Psoas muscle (tissue), 8 donors: ENCODE data around the gene SRP72. TPM values are rescaled to one million over a fixed set of nuclear protein-coding genes. Genes with fewer than 3 reads are reported as not detected.

ENCODE experiments used
- ATAC-seq, 4 donors: fragments of 200-7000 bp; cut with Tn5 transposase; one replicate each; pipeline ENCODE4 v1.9.1; 2020; ENCODE audit warnings: moderate library complexity in 3 of 4, mild to moderate bottlenecking in 2 of 4
- DNase-seq, 2 donors: peaks; one replicate each; pipeline ENCODE4 v3.0.0-alpha.2; 2020
- H3K27ac ChIP-seq: fragments of 200-600 bp; one replicate; pipeline ENCODE4 v1.8.0; 2022
- H3K27me3 ChIP-seq, 3 donors: fragments of 200-600 bp in 1 of 3; one replicate each; pipeline versions ENCODE4 v1.6.1 to v1.8.0; 2013 to 2022; ENCODE audit warnings: low read length in 2 of 3, mild to moderate bottlenecking in 2 of 3, moderate library complexity in 1 of 3; ENCODE audit not compliant: insufficient read depth in 3 of 3
- H3K36me3 ChIP-seq, 2 donors: fragments of 200-600 bp in 1 of 2; one replicate each; pipeline versions ENCODE4 v1.6.1 to v1.8.0; 2013 to 2022; ENCODE audit warnings: low read depth in 1 of 2, mild to moderate bottlenecking in 1 of 2, moderate library complexity in 1 of 2; ENCODE audit not compliant: insufficient read depth in 1 of 2
- H3K4me1 ChIP-seq: fragments of 200-600 bp; one replicate; pipeline ENCODE4 v1.8.0; 2022
- H3K4me3 ChIP-seq: fragments of 200-600 bp; one replicate; pipeline ENCODE4 v1.8.0; 2022; ENCODE audit warnings: mild to moderate bottlenecking
- H3K9me3 ChIP-seq: fragments of 200-600 bp; one replicate; pipeline ENCODE4 v1.8.0; 2022
- WGBS, 3 donors: extraction: QIAGEN DNeasy Blood & Tissue Kit; methylation state at CpG; one replicate each; pipeline versions ENCODE4 v1.1.6 to v1.1.7; 2013; 5-methylcytosine and 5-hydroxymethylcytosine counted together
- intact Hi-C, 2 donors: fragments of 100-400 bp; cut with DNase I; formaldehyde crosslinking; loops; one replicate each; pipeline versions ENCODE4 v1.11.0 to v1.14.2; 2022
- polyA plus RNA-seq, 3 donors: library from polyadenylated mRNA; stranded (reverse); fragments of 200-250 nt; gene quantifications; one replicate each; pipeline ENCODE4 v1.2.3, GENCODE V29; 2013
- total RNA-seq, 4 donors: library from RNA; stranded (reverse); fragmentation: NEBNext Ultra II Directional in 2 of 4; extraction: Animal tissue kit (Norgen Biotek cat#: 25700) in 2 of 4; gene quantifications; one replicate each; pipeline versions ENCODE4 v1.2.1 to v1.2.4, GENCODE V29; 2021 to 2023
- TF ChIP-seq, protein P1 (sequence below): fragments of 200-600 bp; IDR thresholded peaks from one replicate; pipeline ENCODE4 v1.8.0; 2022; ENCODE audit warnings: antibody characterized with exemption
- donor health status: healthy with polysubstance abuse.
- donor health status: DM: no; HTN: no; CAD: no; lungs with moderate emphysema.
- donor health status: Bipolar disorder and iron deficiency.
- donor health status: healthy.
- donor health status: DM: yes; HTN: yes; CAD: no.
- donor health status: DM: no; HTN: no; CAD: no.
- donor health status: DM: no; HTN: no; CAD: no.
- donor health status: DM: yes; HTN: yes; CAD: no.

Gene SRP72
- total and polyA plus RNA-seq, 7 donors, result 32.7 to 68.0 (median 47.2) TPM

DNA sequence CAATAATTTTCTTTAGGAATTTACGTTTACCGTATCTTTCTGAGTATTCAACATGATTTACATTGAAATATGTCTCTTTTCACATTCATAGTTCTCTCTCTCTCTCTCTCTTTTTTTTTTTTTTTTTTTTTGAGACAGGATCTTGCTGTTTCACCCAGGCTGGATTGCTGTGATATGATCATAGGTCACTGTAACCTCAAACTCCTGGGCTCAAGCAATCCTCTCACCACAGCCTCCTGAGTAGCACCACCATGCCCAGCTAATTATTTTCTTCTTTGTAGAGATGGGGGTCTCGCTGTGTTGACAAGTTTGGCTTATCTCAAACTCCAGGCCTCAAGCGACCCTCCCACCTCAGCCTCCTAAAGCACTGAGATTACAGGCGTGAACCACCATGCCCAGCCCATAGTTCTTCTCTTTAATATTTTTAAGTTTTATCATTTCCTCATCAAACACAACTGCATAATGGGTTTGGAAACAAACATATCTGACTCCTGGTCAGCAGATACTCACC is 9.8 kb downstream of the SRP72 start:
- no peak overlapping the region for H3K27ac ChIP-seq
- TF ChIP-seq, protein P1, sequence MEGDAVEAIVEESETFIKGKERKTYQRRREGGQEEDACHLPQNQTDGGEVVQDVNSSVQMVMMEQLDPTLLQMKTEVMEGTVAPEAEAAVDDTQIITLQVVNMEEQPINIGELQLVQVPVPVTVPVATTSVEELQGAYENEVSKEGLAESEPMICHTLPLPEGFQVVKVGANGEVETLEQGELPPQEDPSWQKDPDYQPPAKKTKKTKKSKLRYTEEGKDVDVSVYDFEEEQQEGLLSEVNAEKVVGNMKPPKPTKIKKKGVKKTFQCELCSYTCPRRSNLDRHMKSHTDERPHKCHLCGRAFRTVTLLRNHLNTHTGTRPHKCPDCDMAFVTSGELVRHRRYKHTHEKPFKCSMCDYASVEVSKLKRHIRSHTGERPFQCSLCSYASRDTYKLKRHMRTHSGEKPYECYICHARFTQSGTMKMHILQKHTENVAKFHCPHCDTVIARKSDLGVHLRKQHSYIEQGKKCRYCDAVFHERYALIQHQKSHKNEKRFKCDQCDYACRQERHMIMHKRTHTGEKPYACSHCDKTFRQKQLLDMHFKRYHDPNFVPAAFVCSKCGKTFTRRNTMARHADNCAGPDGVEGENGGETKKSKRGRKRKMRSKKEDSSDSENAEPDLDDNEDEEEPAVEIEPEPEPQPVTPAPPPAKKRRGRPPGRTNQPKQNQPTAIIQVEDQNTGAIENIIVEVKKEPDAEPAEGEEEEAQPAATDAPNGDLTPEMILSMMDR, result no peak
- H3K4me1 ChIP-seq, result no peaks in the 10 kb centered on the region
- no peaks in the 10 kb centered on the region for H3K27me3 ChIP-seq
- ATAC-seq (no peak), DNase-seq (no peak)
- intact Hi-C loops, result loop anchor here in 1 of 2 donors (10.0 kb wide), 1 partner anchor 548 kb away; no protein-coding TSS in a partner anchor
- H3K9me3 ChIP-seq, result no peaks in the 10 kb centered on the region
- H3K4me3 ChIP-seq, result no peak overlapping the region
- WGBS, 3 donors, result 94 to 97% (median 95%) methylated on average over 5 of the region's 5 CpGs
- H3K36me3 ChIP-seq, result peaks cover 10 to 95% of the 10 kb centered on the region in 2 donors

DNA sequence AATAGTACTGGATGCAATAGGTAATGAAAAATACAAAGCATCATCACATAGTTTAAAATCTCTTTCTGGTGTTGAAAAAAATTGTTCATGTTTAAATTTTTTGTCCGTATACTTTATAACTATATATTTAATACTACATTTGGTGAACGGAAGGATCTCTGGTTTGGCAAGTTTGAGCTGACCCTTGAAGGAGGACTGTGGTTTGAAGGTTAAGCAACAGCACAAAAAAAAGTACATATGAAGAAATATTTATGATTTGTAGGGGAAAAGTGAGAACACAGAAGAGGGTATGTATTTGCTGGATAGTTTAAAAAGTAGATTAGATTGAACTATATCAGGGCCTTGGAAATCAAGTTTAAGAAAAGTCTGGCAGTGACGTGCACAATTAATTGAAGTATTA is 13.3 kb downstream of the SRP72 start:
- 82 to 92% (median 89%) methylated on average over 3 of the region's 3 CpGs for WGBS, 3 donors
- peaks cover 7 to 95% of the 10 kb centered on the region in 2 donors for H3K36me3 ChIP-seq
- no peaks in the 10 kb centered on the region for H3K27me3 ChIP-seq
- no peak overlapping the region for H3K4me3 ChIP-seq
- DNase-seq (no peak), ATAC-seq (no peak)
- no peaks in the 10 kb centered on the region for H3K9me3 ChIP-seq
- TF ChIP-seq, protein P1, result no peak
- intact Hi-C loops, result loop anchor here in 1 of 2 donors (10.0 kb wide), 1 partner anchor 544 kb away; no protein-coding TSS in a partner anchor
- no peak overlapping the region for H3K27ac ChIP-seq
- H3K4me1 ChIP-seq, result no peaks in the 10 kb centered on the region

DNA sequence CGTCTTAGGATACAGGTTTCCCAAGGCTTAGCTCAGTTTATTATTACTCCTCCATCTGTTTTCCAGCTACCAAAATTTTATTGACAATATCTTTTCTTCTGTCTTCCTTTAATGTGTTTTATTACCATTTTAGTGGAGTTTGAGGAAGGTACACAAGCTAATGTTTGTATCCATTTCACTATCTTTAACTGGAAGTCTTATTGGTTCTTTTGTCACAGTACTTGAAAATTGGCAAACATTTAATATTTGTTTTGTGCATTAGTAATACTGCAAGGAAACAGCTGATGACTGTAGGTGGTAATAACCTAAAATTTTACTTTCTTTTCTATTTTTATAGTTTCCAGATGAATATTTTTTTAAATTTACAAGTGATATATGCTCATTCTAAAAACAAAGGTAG is 28.8 kb downstream of the SRP72 start:
- H3K9me3 ChIP-seq, result no peaks in the 10 kb centered on the region
- TF ChIP-seq, protein P1, result no peak
- DNase-seq (no peak), ATAC-seq (no peak)
- intact Hi-C loops, result loop anchor here in 1 of 2 donors (10.0 kb wide), 1 partner anchor 509 kb away; no protein-coding TSS in a partner anchor
- H3K36me3 ChIP-seq, result peaks cover 7 to 100% of the 10 kb centered on the region in 2 donors
- no peak overlapping the region for H3K27ac ChIP-seq
- H3K4me1 ChIP-seq, result no peaks in the 10 kb centered on the region
- H3K27me3 ChIP-seq, result no peaks in the 10 kb centered on the region
- H3K4me3 ChIP-seq, result no peak overlapping the region
- 89 to 91% (median 90%) methylated on average over 1 of the region's 1 CpG for WGBS, 3 donors

DNA sequence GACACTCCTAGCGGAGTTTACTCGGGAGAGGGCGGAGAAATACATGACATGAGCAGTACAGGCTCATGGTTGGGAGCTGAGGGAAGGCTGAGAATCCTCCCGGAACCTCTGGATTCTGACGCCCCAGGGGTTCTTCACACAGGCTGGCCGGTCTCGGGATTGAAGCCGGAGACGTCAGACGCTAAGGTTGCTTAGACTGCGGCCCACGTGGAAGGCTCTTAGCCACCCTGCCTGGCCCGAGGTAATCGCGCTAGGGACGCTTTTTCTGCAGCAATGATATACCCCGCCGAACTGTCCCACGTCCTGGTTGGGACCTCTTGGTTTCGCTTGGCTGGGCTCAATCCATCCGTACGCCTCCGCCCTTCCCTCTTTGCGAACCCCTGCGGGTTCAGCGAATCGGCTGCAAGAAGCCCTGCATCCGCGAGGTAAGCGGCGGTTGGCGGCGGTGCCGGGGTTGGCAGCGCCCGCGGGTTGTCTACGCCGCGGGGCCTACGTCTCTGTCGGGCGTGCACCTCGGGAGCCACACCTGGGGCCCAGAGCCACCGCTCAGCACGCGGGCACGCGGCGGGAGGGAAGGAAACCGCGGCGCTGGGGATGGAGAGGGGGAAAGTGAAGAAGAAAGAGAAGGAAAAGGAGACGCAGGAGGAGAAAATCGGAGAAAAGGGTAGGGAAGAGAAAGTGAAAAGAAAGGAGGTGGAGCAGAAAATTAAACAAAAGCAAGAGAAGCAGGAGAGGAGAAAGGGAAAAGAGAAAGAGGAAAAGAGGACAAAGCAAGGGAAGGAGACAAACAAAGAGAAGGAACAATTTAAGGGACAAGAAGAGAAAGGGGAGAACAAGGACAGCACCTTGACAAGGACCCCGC is 38.1 kb downstream of the SRP72 start, which contains the start of gene ARL9:
Gene ARL9 (plus strand): TSS at position 523 of the 862 bp plus-strand sequence. CDS start 72 bp downstream, at position 595.
- intact Hi-C loops, result no loop called here

More for the DNA sequence above, 38.1 kb downstream of the SRP72 start, which contains the start of gene ARL9:
- Histone ChIP-seq H3K4me3 (peak within 1 kb of the TSS; percentile 65), H3K9me3 (no peaks in the 10 kb centered on the region), H3K27me3 (no peaks in the 10 kb centered on the region), H3K27ac (no peak within 1 kb of the TSS), H3K4me1 (no peaks in the 10 kb centered on the region), H3K36me3 (peaks cover 5 to 37% of the 10 kb centered on the region in 2 donors)
- TF ChIP-seq, protein P1, result no peak
- 2 to 3% (median 2%) methylated on average over 56 of the region's 56 CpGs for WGBS, 3 donors
- peak; percentile 55 to 83 (median 70) for ATAC-seq
- DNase-seq, result peak; percentile 38 to 63
